Uterus (tissue), 4 donors: ENCODE results near the gene GPRIN3. TPM values are rescaled to one million over a fixed set of nuclear protein-coding genes. Genes with fewer than 3 reads are reported as not detected.
A peak's percentile ranks its signal among the peaks of the same experiment; 100 is the strongest.

Source experiments
- DNase-seq, 2 donors: peaks; one replicate each; pipeline ENCODE4 v3.0.0-alpha.2; 2019 to 2020
- H3K27ac ChIP-seq, 2 donors: fragments of 200-600 bp; sonication (generic); 1 replicate in 1 of 2; 2 replicates in 1 of 2; pipeline ENCODE4 v1.5.1; 2016 to 2018
- H3K27me3 ChIP-seq, 2 donors: fragments of 200-600 bp; sonication (generic); one replicate each; pipeline ENCODE4 v1.5.1; 2018 to 2019; ENCODE audit warnings: control low read depth in 1 of 2
- H3K36me3 ChIP-seq, 2 donors: fragments of 200-600 bp; sonication (generic); one replicate each; pipeline ENCODE4 v1.5.1; 2019; ENCODE audit warnings: control low read depth in 1 of 2
- H3K4me1 ChIP-seq, 2 donors: fragments of 200-600 bp; sonication (generic); one replicate each; pipeline ENCODE4 v1.5.1; 2018 to 2019; ENCODE audit warnings: control low read depth in 1 of 2
- H3K4me3 ChIP-seq, 2 donors: fragments of 200-600 bp; sonication (generic); 1 replicate in 1 of 2; 2 replicates in 1 of 2; pipeline ENCODE4 v1.5.1; 2018 to 2019; ENCODE audit warnings: mild to moderate bottlenecking in 1 of 2
- H3K9me3 ChIP-seq, 2 donors: fragments of 200-600 bp; sonication (generic); one replicate each; pipeline ENCODE4 v1.5.1; 2019; ENCODE audit warnings: control low read depth in 1 of 2
- POLR2A ChIP-seq, 2 donors: fragments of 450-650 bp; IDR thresholded peaks; one replicate each; pipeline ENCODE4 v1.6.1; 2016; ENCODE audit warnings: antibody characterized with exemption in 2 of 2, mild to moderate bottlenecking in 1 of 2, moderate library complexity in 1 of 2
- intact Hi-C: fragments of 100-400 bp; cut with DNase I; formaldehyde crosslinking; loops from one replicate; pipeline ENCODE4 v1.15.1; 2023; ENCODE audit warnings: low total_unique reads
- total RNA-seq, 4 donors: library from RNA; depleted of rRNA in 3 of 4; stranded (reverse); fragments of >200 nt in 3 of 4; gene quantifications; one replicate each; pipeline versions ENCODE4 v1.1.0 to v1.2.4, GENCODE V29; 2014 to 2023
- TF ChIP-seq, protein P1 (sequence below), 4 experiments: fragments of 200-600 bp in 2 of 4; fragments of 450-650 bp in 2 of 4; sonication (generic) in 2 of 4; IDR thresholded peaks; one replicate each; pipeline ENCODE4 v1.5.1; 2016 to 2019; ENCODE audit warnings: antibody characterized with exemption in 4 of 4, mild to moderate bottlenecking in 2 of 4, moderate library complexity in 1 of 4
- donor health status: DM: yes; HTN: yes; CAD: no.

Gene GPRIN3
- total RNA-seq, 4 donors from 2014 or later: 1.2 to 9.7 (median 3.2) TPM

GRCh38 chr4:89226665-89227574 is 80.7 kb downstream of the GPRIN3 start:
- no peak for TF ChIP-seq POLR2A (IDR thresholded peaks at IDR 0.05)
- TF ChIP-seq, protein P1, sequence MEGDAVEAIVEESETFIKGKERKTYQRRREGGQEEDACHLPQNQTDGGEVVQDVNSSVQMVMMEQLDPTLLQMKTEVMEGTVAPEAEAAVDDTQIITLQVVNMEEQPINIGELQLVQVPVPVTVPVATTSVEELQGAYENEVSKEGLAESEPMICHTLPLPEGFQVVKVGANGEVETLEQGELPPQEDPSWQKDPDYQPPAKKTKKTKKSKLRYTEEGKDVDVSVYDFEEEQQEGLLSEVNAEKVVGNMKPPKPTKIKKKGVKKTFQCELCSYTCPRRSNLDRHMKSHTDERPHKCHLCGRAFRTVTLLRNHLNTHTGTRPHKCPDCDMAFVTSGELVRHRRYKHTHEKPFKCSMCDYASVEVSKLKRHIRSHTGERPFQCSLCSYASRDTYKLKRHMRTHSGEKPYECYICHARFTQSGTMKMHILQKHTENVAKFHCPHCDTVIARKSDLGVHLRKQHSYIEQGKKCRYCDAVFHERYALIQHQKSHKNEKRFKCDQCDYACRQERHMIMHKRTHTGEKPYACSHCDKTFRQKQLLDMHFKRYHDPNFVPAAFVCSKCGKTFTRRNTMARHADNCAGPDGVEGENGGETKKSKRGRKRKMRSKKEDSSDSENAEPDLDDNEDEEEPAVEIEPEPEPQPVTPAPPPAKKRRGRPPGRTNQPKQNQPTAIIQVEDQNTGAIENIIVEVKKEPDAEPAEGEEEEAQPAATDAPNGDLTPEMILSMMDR (IDR thresholded peaks at IDR 0.05): peak; percentile 58 to 69 (median 65)
- no peaks in the 10 kb centered on the region for H3K27me3 ChIP-seq
- no peaks in the 10 kb centered on the region for H3K36me3 ChIP-seq
- H3K4me3 ChIP-seq: no peak overlapping the region
- DNase-seq: peak; percentile 63 to 70
- no peak overlapping the region for H3K27ac ChIP-seq
- H3K4me1 ChIP-seq: no peaks in the 10 kb centered on the region
- intact Hi-C loops: no loop called here
- no peaks in the 10 kb centered on the region for H3K9me3 ChIP-seq

DNA sequence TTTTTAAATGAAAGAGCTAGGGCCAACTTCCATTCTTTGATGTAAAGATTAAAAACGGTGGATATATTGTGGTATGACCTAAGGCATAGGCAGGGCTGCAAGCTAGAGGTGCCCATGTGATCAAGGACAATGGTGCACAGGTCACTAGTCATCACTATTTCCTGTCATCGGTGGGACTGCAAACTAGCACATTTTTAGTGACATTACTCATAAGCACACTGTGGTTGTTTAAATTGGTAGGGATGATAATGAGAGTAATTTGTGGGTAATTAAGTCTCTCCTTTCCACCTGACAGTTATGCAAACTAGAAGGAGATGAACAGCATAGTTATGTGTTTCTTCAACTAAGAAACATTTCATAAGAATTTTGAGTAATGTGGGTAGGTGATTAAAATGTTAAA is 85.4 kb downstream of the GPRIN3 start:
- Histone ChIP-seq H3K27ac (no peak overlapping the region), H3K36me3 (no peaks in the 10 kb centered on the region), H3K9me3 (no peaks in the 10 kb centered on the region), H3K4me3 (no peak overlapping the region), H3K4me1 (no peaks in the 10 kb centered on the region), H3K27me3 (no peaks in the 10 kb centered on the region)
- no peak for DNase-seq
- TF ChIP-seq, protein P1 (IDR thresholded peaks at IDR 0.05): no peak
- no peak for TF ChIP-seq POLR2A (IDR thresholded peaks at IDR 0.05)
- intact Hi-C loops: no loop called here

GRCh38 chr4:89221167-89221867 is 86.3 kb downstream of the GPRIN3 start:
- H3K36me3 ChIP-seq: no peaks in the 10 kb centered on the region
- no peaks in the 10 kb centered on the region for H3K27me3 ChIP-seq
- no peaks in the 10 kb centered on the region for H3K4me1 ChIP-seq
- no peak overlapping the region for H3K27ac ChIP-seq
- H3K4me3 ChIP-seq: no peak overlapping the region
- intact Hi-C loops: no loop called here
- H3K9me3 ChIP-seq: no peaks in the 10 kb centered on the region
- TF ChIP-seq, protein P1 (IDR thresholded peaks at IDR 0.05): no peak
- TF ChIP-seq POLR2A (IDR thresholded peaks at IDR 0.05): no peak
- no peak for DNase-seq

GRCh38 chr4:89218587-89218986 is 89.0 kb downstream of the GPRIN3 start:
- intact Hi-C loops: no loop called here
- Histone ChIP-seq H3K4me1 (no peaks in the 10 kb centered on the region), H3K4me3 (no peak overlapping the region), H3K36me3 (no peaks in the 10 kb centered on the region), H3K27me3 (no peaks in the 10 kb centered on the region), H3K27ac (no peak overlapping the region), H3K9me3 (no peaks in the 10 kb centered on the region)
- no peak for TF ChIP-seq POLR2A (IDR thresholded peaks at IDR 0.05)
- TF ChIP-seq, protein P1 (IDR thresholded peaks at IDR 0.05): no peak
- no peak for DNase-seq

- no peak for DNase-seq
- intact Hi-C loops: no loop called here
- Histone ChIP-seq H3K27ac (no peak overlapping the region), H3K4me1 (no peaks in the 10 kb centered on the region), H3K9me3 (no peaks in the 10 kb centered on the region), H3K27me3 (no peaks in the 10 kb centered on the region), H3K36me3 (no peaks in the 10 kb centered on the region), H3K4me3 (no peak overlapping the region)
- no peak for TF ChIP-seq POLR2A (IDR thresholded peaks at IDR 0.05)
- TF ChIP-seq, protein P1 (IDR thresholded peaks at IDR 0.05): no peak
These were observed 90.0 kb downstream of the GPRIN3 start for GRCh38 chr4:89217604-89218003.
